Mucosa of rectum (tissue), 2 donors: Measurements from ENCODE around the gene FBXW5.

Experiments
- H3K27ac ChIP-seq, 2 donors: one replicate each; pipeline ENCODE4 v1.7.0; 2013; ENCODE audit warnings: inconsistent platforms in 2 of 2, low read depth in 2 of 2, low read length in 2 of 2
- H3K27me3 ChIP-seq, 2 donors: one replicate each; pipeline ENCODE4 v1.7.0; 2013; ENCODE audit warnings: low read length in 2 of 2; ENCODE audit not compliant: control insufficient read depth in 2 of 2, insufficient read depth in 2 of 2
- H3K36me3 ChIP-seq, 2 donors: one replicate each; pipeline ENCODE4 v1.7.0; 2013; ENCODE audit warnings: low read length in 2 of 2; ENCODE audit not compliant: control insufficient read depth in 2 of 2, insufficient read depth in 2 of 2
- H3K4me1 ChIP-seq, 2 donors: one replicate each; pipeline ENCODE4 v1.7.0; 2013; ENCODE audit warnings: low read length in 2 of 2, mild to moderate bottlenecking in 1 of 2; ENCODE audit not compliant: control insufficient read depth in 2 of 2, insufficient read depth in 2 of 2
- H3K4me3 ChIP-seq, 2 donors: one replicate each; pipeline ENCODE4 v1.7.0; 2013; ENCODE audit warnings: low read length in 2 of 2
- H3K9ac ChIP-seq, 2 donors: one replicate each; pipeline ENCODE4 v1.7.0; 2013; ENCODE audit warnings: low read length in 2 of 2, low read depth in 1 of 2, mild to moderate bottlenecking in 1 of 2
- H3K9me3 ChIP-seq, 2 donors: one replicate each; pipeline ENCODE4 v1.7.0; 2013; ENCODE audit warnings: low read length in 2 of 2; ENCODE audit not compliant: control insufficient read depth in 2 of 2
- donor health status: healthy.
- donor health status: Normal muscosa, but diverticular disease.

FBXW5 gene

DNA sequence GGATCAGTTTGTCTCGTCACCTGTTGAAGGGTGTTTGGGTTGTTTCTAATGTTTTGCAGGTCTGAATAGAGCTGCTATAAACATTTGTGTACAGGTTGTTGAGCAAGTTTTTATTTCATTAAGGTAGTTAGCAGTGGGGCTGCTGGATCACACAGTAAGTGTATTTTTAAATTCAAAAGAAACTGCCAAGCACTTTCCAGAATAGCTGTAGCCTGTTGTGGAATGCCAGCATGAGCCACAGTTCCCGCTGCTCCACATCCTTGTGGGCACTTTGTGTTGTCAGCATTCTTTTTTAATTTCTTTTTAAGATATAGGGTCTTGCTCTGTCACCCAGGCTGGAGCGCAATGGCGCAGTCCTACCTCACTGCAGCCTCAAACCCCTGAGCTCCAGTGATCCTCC lies 14.5 kb downstream of the FBXW5 start:
- Histone ChIP-seq H3K27ac (no peak overlapping the region), H3K4me1 (peaks cover 4% of the 10 kb centered on the region in 2 donors), H3K4me3 (no peak overlapping the region)

DNA sequence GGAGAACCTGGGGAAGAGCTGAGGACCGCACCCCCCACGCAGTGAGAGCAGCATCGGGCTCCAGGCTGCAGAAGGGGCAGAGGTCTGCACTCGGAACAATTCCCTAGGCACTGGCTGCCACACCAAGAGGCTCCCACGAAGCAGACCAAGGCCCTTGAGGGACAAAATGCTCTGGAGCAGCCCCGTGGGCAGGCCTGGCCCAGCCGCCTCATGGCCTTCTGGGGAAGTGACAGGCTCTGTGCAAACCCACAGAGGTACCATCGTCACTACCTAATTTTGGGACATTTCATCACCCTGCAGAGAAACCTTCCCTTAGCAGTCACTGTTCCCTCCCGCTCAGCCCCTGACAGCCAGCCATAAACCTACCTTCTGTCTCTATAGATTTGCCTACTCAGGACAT lies 15.9 kb downstream of the FBXW5 start:
- Histone ChIP-seq H3K9ac (no peak overlapping the region), H3K27me3 (no peaks in the 10 kb centered on the region), H3K9me3 (no peaks in the 10 kb centered on the region), H3K4me3 (no peak overlapping the region), H3K36me3 (peaks cover 8 to 22% of the 10 kb centered on the region in 2 donors), H3K4me1 (peaks cover 4% of the 10 kb centered on the region in 2 donors), H3K27ac (no peak overlapping the region)

More for the DNA sequence above, 14.5 kb downstream of the FBXW5 start:
- H3K9ac ChIP-seq, result no peak overlapping the region
- H3K9me3 ChIP-seq, result no peaks in the 10 kb centered on the region
- no peaks in the 10 kb centered on the region for H3K27me3 ChIP-seq
- H3K36me3 ChIP-seq, result peaks cover 5 to 12% of the 10 kb centered on the region in 2 donors

DNA sequence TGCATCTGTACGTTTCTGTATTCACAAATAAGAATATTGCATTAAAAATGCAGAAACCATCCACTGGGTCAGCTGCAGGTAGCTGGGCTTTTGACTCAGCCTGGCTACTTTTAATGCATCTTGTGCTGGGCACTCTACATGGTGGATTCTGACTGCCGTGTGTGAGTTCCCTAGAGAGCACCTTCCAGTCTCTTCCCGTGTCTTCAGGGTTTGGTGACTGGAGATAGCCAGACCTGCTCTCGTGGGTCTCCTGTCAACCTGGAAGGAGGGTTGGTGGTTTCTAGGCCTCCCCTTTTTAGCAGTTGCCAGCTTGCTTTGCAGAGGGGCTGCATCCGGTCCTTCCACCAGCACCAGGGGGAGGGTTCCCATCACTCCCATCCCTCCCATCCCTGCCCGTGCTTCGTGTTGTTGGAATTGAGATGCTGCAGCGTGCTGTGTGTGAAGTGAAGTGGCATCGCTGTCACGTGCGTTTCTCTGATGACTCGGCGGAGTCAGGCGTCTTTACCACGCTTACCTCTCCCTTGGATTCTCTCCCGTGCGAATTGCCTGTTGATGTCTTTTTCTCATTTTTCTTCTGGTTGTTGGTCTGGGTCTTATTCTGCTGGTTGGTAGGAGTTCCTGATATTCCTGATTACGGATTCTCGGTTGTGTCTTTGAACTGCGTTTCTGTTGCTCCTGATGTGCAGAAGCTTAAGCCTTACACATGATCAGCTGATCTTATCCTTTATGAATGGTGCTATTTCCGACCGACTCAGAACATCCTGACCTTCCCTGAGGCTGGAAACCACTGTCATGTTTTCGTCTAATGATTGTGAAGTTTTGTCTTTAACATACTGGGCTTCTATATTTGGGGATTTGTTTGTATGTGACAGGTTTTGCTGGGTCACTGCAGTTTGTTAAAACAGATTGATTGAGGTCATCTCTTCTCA lies 16.9 kb downstream of the FBXW5 start:
- no peak overlapping the region for H3K9ac ChIP-seq
- peaks cover 4% of the 10 kb centered on the region in 2 donors for H3K4me1 ChIP-seq
- H3K4me3 ChIP-seq, result no peak overlapping the region
- H3K9me3 ChIP-seq, result no peaks in the 10 kb centered on the region
- H3K36me3 ChIP-seq, result peaks cover 9 to 24% of the 10 kb centered on the region in 2 donors
- no peaks in the 10 kb centered on the region for H3K27me3 ChIP-seq
- no peak overlapping the region for H3K27ac ChIP-seq

- Histone ChIP-seq H3K36me3 (peaks cover 16 to 31% of the 10 kb centered on the region in 2 donors), H3K4me1 (peaks cover under 1% of the 10 kb centered on the region in 2 donors), H3K4me3 (no peak overlapping the region)
Observed at GRCh38 chr9:136926749-136927148, 17.8 kb downstream of the FBXW5 start.

DNA sequence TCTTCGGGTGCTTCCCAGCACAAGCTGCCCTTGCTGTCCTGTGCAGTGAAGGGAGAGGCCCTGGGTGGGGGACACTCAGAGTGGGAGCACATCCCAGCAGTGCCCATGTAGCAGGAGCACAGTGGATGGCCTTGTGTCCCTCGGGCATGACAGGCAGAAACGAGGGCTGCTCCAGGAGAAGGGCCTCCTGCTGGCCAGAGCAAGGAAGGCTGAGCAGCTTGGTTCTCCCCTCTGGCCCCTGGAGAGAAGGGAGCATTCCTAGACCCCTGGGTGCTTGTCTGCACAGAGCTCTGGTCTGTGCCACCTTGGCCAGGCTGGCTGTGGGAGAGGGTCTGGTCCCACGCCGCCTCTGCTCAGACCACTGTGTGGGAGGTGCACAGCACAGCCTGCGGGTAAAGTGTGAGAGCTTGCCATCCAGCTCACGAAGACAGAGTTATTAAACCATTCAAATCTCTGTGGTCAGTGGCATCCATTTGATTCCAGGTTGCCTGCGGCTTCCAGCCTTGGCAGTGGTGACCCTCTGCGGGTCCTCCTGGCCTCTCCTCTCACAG lies 18.3 kb downstream of the FBXW5 start:
- H3K9me3 ChIP-seq, result no peaks in the 10 kb centered on the region
- H3K4me1 ChIP-seq, result no peaks in the 10 kb centered on the region
- H3K27me3 ChIP-seq, result no peaks in the 10 kb centered on the region
- no peak overlapping the region for H3K9ac ChIP-seq
- H3K4me3 ChIP-seq, result no peak overlapping the region
- peaks cover 16 to 32% of the 10 kb centered on the region in 2 donors for H3K36me3 ChIP-seq
- H3K27ac ChIP-seq, result no peak overlapping the region

More at GRCh38 chr9:136926749-136927148, 17.8 kb downstream of the FBXW5 start:
- no peak overlapping the region for H3K27ac ChIP-seq
- H3K9me3 ChIP-seq, result no peaks in the 10 kb centered on the region
- no peaks in the 10 kb centered on the region for H3K27me3 ChIP-seq
- no peak overlapping the region for H3K9ac ChIP-seq

- Histone ChIP-seq H3K27me3 (no peaks in the 10 kb centered on the region), H3K27ac (no peak overlapping the region), H3K4me1 (no peaks in the 10 kb centered on the region), H3K9me3 (no peaks in the 10 kb centered on the region), H3K36me3 (peaks cover 22 to 38% of the 10 kb centered on the region in 2 donors), H3K9ac (no peak overlapping the region), H3K4me3 (no peak overlapping the region)
Observed at GRCh38 chr9:136925414-136926153, 19.0 kb downstream of the FBXW5 start.

GRCh38 chr9:136923881-136924280 lies 20.7 kb downstream of the FBXW5 start:
- Histone ChIP-seq H3K27me3 (no peaks in the 10 kb centered on the region), H3K4me1 (no peaks in the 10 kb centered on the region), H3K9me3 (no peaks in the 10 kb centered on the region), H3K4me3 (no peak overlapping the region), H3K36me3 (peaks cover 29 to 47% of the 10 kb centered on the region in 2 donors), H3K9ac (no peak overlapping the region), H3K27ac (no peak overlapping the region)

- H3K9me3 ChIP-seq, result no peaks in the 10 kb centered on the region
- no peak overlapping the region for H3K9ac ChIP-seq
- peaks cover 33 to 52% of the 10 kb centered on the region in 2 donors for H3K36me3 ChIP-seq
- H3K4me3 ChIP-seq, result no peak overlapping the region
- no peak overlapping the region for H3K27ac ChIP-seq
- no peaks in the 10 kb centered on the region for H3K4me1 ChIP-seq
- no peaks in the 10 kb centered on the region for H3K27me3 ChIP-seq
Observed at GRCh38 chr9:136922540-136922939, 22.0 kb downstream of the FBXW5 start.

DNA sequence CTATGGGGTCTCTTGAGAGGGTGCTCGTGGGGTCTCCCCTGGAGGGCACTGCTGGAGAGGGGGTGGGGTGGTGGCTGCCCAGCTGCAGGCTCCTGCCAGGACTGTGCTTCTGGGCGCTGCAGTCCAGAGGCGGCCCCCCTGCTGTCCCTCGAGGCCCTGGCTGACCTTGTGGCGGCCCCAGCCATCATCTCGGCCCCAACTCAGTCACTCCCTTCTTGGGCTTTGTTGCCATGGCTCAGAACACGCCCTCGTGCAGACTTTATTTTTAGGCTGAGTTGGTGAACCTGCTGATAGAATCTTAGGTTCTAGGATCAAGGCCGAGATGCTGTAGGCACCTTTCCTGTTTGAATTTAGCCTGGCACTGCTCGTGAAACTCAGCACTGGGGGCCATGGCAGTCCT lies 22.8 kb downstream of the FBXW5 start:
- H3K9ac ChIP-seq, result no peak overlapping the region
- no peak overlapping the region for H3K4me3 ChIP-seq
- no peaks in the 10 kb centered on the region for H3K4me1 ChIP-seq
- no peaks in the 10 kb centered on the region for H3K9me3 ChIP-seq
- H3K36me3 ChIP-seq, result peaks cover 36 to 60% of the 10 kb centered on the region in 2 donors
- H3K27me3 ChIP-seq, result no peaks in the 10 kb centered on the region
- H3K27ac ChIP-seq, result no peak overlapping the region

DNA sequence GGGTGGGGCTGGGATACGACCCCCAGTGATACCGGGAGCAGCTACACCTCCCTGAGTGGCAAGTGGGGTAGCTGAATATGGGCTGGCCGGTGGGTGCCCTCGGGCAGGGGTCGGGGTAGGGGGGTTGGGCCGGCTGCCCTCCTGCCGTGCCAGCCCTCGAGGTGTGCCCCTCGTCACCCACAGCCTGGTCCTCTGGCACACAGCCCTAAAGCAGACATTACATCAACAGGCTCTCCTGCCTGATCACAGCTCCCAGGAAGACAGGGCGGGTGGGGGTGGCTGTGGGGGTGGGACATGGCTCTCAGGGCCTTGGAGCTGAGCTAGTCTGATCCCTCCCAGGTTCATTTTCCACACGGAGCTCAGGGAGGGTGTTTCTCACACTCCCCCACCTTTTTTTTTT lies 23.2 kb downstream of the FBXW5 start:
- H3K9ac ChIP-seq, result no peak overlapping the region
- H3K36me3 ChIP-seq, result peaks cover 39 to 61% of the 10 kb centered on the region in 2 donors
- no peaks in the 10 kb centered on the region for H3K9me3 ChIP-seq
- no peaks in the 10 kb centered on the region for H3K27me3 ChIP-seq
- H3K4me1 ChIP-seq, result no peaks in the 10 kb centered on the region
- H3K4me3 ChIP-seq, result no peak overlapping the region
- H3K27ac ChIP-seq, result no peak overlapping the region
